ENCODE data around the gene GBX2. TPM values are rescaled to one million over a fixed set of nuclear protein-coding genes. Genes with fewer than 3 reads are reported as not detected.
A peak's percentile ranks its signal among the peaks of the same experiment; 100 is the strongest.

GBX2 gene
- total and polyA plus RNA-seq, 2 experiments from 2014 or later = 0.99 to 1.3 TPM

GRCh38 chr2:236117861-236118269 is 50.3 kb downstream of the GBX2 start:
- Histone ChIP-seq H3K4me3 (no peak overlapping the region), H3K79me2 (replicated peaks; ENCODE audit: insufficient read depth) (no peaks in the 10 kb centered on the region), H3K4me2 (no peak overlapping the region), H3K36me3 (ENCODE audit: insufficient read depth) (no peaks in the 10 kb centered on the region), H3F3A (replicated peaks; ENCODE audit: low read depth) (no peaks in the 10 kb centered on the region), H4K20me1 (replicated peaks; ENCODE audit: insufficient read depth) (peaks cover 8% of the 10 kb centered on the region; the same call in 1 of the 2 replicates), H3K27me3 (ENCODE audit: insufficient read depth) (peaks cover 10% of the 10 kb centered on the region; the same call in 1 of the 2 replicates), H3K4me1 (ENCODE audit: insufficient read depth) (peaks cover 16% of the 10 kb centered on the region; the same call in 1 of the 2 replicates), H3K9me2 (ENCODE audit: insufficient read depth) (no peaks in the 10 kb centered on the region), H3K27ac (ENCODE audit: low read depth) (no peak overlapping the region), H2AFZ (no peak overlapping the region)
- DNase-seq (ENCODE audit: low spot score) = no peak
- TF ChIP-seq REST (IDR thresholded peaks at IDR 0.05; ENCODE audit: unreplicated experiment) (no peak), JUNB (IDR thresholded peaks at IDR 0.05; ENCODE audit: unreplicated experiment) (no peak), CREB1 (CRISPR knock-in tag; IDR thresholded peaks at IDR 0.05; ENCODE audit: low read depth) (no peak), EZH2 (IDR thresholded peaks at IDR 0.05; ENCODE audit: low read depth, unreplicated experiment) (no peak), EZH2phosphoT487 (IDR thresholded peaks at IDR 0.05; ENCODE audit: unreplicated experiment) (no peak), ZNF114 (CRISPR knock-in tag; IDR thresholded peaks at IDR 0.05) (no peak), STAT1 (IDR thresholded peaks at IDR 0.05; ENCODE audit: unreplicated experiment) (no peak), NANOG (IDR thresholded peaks at IDR 0.05; ENCODE audit: borderline replicate concordance) (no peak), ETS1 (IDR thresholded peaks at IDR 0.05) (no peak), POLR2AphosphoS5 (IDR thresholded peaks at IDR 0.05; ENCODE audit: low read depth) (no peak), ZNF331 (CRISPR knock-in tag; IDR thresholded peaks at IDR 0.05; ENCODE audit: low read depth) (no peak), CTCF (conservative IDR thresholded peaks at IDR 0.05; ENCODE audit: low read depth in 2 of 2) (no peak), ZNF462 (CRISPR knock-in tag; IDR thresholded peaks at IDR 0.05) (no peak)
- H3K27ac Mint-ChIP-seq = no peak overlapping the region
- H3K4me3 Mint-ChIP-seq = peak overlapping the region; percentile 26; the same call in 2 of the 3 replicates
- ATAC-seq = peak; percentile 59
- H3K36me3 Mint-ChIP-seq (ENCODE audit: low read depth) = no peaks in the 10 kb centered on the region
- H3K9me3 Mint-ChIP-seq = no peaks in the 10 kb centered on the region; the same call in 2 of the 3 replicates
- H3K27me3 Mint-ChIP-seq (ENCODE audit: insufficient read depth, low read depth, poor library complexity) = peaks cover 28% of the 10 kb centered on the region
- peaks cover 43% of the 10 kb centered on the region for H3K4me1 Mint-ChIP-seq
